NB4 (cell line): Measurements from ENCODE around the gene ADAMTS3.

Experiments used
- CTCF ChIP-seq: IDR thresholded peaks from one replicate; pipeline ENCODE4 v1.5.1; 2012; ENCODE audit warnings: low read depth, low read length
- MYC ChIP-seq: IDR thresholded peaks from 2 replicates; pipeline ENCODE4 v1.6.1; 2011; ENCODE audit warnings: low read depth, low read length

GRCh38 chr4:72408568-72408967 lies 160.5 kb downstream of the ADAMTS3 start:
- no peak for TF ChIP-seq CTCF
- TF ChIP-seq MYC = no peak
